Activated CD4-positive, alpha-beta T cell treated with anti-CD3 and anti-CD28 coated beads for 24 hours (primary cell): Measurements from ENCODE around the gene C19orf67.

Experiments used
- DNase-seq, 2 donors: peaks; one replicate each; pipeline ENCODE4 v3.0.0-alpha.2; 2020; ENCODE audit warnings: low read depth in 2 of 2

Gene C19orf67

GRCh38 chr19:14081797-14082674 is 3.5 kb downstream of the C19orf67 start:
- no peak for DNase-seq

- DNase-seq, result peak; percentile 97 to 98
Measured at GRCh38 chr19:14080887-14081796, 4.4 kb downstream of the C19orf67 start.

GRCh38 chr19:14078411-14078810 is 7.2 kb downstream of the C19orf67 start:
- no peak for DNase-seq

GRCh38 chr19:14073925-14074838 is 11.4 kb downstream of the C19orf67 start:
- no peak for DNase-seq

DNA sequence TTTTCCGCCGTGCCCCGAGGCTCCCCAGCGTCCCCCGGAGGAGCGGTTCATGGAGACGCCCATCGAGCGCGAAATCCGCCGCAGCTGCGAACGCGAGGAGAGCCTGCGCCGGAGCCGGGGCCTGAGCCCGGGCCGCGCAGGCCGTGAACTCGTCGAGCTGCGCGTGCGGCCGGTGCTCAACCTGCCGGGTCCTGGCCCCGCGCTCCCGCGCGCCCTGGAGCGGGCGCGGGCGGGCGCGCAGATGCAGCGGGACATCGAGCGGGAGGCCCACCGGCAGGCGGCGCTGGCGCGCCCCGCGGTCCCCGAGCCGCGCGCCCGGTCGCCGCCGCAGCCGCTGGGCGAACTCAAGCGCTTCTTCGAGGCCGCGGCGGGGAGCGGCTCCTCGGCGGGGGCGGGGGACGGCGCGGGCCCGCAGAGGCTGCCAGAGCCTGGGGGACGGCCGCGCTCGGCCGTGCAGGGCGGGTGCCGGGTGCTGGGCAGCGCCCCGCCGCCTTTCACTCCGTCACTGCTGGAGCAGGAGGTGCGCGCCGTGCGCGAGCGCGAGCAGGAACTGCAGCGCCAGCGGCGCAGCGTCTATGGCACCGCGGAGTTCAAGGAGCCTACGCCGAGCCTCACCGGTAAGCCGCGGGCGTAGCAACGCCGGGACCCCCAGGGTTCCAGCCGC is 12.2 kb downstream of the C19orf67 start:
- peak; percentile 56 to 61 for DNase-seq

- no peak for DNase-seq
Measured at GRCh38 chr19:14072535-14073260, 12.9 kb downstream of the C19orf67 start, which contains the start of gene MISP3. Gene MISP3 (plus strand): TSS chr19:14072786. CDS start chr19:14073310, 524 bp downstream.

- no peak for DNase-seq
Measured at GRCh38 chr19:14070268-14071050, 15.1 kb downstream of the C19orf67 start.

DNA sequence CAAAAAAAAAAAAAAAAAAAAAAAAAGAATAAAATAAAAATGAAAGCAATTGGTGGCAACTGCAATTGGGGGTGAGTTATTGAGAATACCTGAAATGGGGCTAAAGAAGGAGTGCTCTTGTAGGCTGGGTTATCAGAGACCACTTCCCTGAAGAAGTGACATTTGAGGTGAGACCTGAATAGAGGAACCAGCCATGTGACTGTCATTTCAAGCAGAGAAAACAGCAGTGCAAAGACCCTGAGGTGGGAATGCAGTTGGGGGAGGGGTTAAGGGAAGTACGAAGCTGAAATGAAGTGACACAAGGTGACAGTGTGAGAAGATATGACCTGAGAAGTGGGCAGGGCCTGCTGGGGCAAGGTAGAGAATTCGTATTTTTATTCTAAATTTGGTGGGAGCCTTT is 19.4 kb downstream of the C19orf67 start:
- DNase-seq, result no peak

GRCh38 chr19:14063105-14063504 is 22.5 kb downstream of the C19orf67 start:
- DNase-seq, result no peak

- DNase-seq, result no peak
Measured at GRCh38 chr19:14062558-14062855, 23.1 kb downstream of the C19orf67 start.

DNA sequence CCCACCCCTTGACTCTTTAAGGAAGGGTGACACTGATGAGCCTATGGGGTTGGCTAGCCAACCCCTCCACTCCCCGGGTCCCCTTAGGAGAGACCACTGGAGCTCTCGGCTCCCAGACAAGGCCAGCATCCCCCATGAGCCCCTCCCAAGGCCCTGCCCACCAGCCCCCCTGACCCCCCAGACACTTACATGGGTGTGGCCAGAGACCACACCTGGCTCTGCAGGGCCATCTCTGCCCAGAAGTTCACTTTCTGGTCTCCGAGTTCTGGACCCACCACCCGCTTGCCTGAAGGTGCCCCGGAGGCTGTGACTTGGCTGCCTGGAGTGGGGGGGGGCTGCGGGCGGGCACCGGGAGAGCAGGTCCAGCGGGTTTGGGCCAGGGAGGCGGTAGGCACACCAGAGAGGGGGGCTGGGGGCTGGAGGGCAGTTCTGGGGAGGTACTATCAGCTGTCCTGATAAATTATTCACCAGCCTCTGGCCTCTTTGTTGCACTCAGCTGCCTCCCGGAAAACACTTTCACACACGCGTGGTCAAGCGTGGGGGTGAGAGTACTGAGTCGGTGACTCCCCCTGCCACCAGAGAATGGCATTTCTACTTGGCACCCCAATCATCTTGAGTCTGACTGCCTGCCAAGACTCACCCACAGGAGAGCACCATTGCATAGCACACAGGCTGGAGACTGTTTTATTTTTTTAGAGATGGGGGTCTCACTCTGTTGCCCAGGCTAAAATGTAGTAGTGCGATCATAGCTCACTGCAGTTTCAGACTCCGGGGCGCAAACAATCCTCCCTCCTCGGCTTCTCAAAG is 23.6 kb downstream of the C19orf67 start, which contains the start of gene PALM3:
Gene PALM3, minus strand, starts transcription at position 326 of the 807 bp plus-strand sequence. Its CDS starts 96 bp downstream, at position 230.
- no peak for DNase-seq

GRCh38 chr19:14061081-14061749 is 24.4 kb downstream of the C19orf67 start:
- no peak for DNase-seq

GRCh38 chr19:14059652-14060155 is 25.9 kb downstream of the C19orf67 start:
- DNase-seq, result no peak

DNA sequence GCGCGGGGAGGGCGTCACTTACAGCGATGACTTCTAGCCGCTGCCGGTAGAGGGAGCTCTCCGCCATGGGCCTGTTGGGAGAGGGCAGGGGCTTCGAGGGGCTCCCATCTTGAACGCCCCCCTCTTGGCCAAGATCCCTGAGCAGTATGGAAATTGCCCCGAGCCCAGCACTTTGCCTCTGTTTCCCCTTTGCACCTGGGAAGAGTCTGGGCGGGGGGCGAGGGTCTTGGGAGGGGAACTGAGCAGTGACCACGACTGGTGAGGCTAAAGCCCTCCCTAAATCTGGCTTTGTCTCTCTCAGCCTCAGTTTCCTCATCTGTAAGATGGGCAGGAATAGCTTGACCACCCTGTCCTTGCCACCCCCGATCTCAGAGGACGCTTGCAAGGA is 26.5 kb downstream of the C19orf67 start:
- DNase-seq, result no peak

- DNase-seq, result no peak
Measured at GRCh38 chr19:14058182-14059092, 27.1 kb downstream of the C19orf67 start.

DNA sequence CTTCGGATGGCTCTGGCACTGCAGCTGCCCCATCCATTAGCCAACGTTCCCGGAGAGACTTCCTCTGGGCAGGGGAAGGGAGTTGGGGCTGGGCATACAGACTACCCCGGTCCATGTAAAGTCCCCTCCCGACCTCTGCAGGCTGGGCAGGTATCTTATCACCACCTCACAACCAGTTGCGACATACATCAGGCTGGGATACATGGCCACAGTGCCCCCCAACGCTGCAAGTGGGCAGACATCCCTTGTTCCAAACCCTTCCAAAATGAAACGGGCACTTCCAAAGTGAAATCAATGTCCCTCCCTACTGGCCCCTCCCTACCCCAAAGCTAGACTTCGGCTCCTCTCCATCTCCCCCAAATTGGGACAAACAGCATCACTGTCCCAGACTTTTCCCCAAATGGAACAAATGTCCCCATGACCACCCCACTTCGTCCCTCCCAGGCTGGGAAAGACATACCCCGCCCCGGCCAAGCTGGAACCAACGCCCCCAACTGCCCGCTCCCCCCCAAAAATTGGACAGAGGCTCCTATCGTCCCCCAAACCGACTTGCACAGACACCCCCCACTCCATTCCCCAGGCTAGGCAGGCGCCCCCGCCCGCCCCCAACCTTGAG is 28.7 kb downstream of the C19orf67 start:
- DNase-seq, result no peak
